RPMI8226 (cell line): ENCODE measurements around the gene PEMT.

Experiments used
- DNase-seq: peaks from one replicate; pipeline ENCODE4 v3.0.0-alpha.2; 2015

PEMT gene

DNA sequence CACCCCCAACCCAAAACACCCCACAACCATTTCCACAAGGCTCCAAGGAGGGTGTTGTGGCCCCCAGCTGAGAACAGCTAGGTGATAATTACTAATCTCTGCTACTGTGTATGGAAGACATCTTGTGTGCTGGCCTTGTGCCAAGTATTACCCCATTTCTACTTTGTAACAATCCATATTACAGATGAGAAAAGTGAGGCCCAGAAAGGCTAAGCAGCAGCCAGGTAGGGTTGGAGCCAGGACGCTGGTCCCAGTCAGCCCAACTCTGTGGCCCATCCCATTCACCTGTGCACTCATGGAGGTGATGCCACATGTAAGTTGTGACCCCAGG, 12.4 kb upstream of the PEMT start:
- no peak for DNase-seq

DNA sequence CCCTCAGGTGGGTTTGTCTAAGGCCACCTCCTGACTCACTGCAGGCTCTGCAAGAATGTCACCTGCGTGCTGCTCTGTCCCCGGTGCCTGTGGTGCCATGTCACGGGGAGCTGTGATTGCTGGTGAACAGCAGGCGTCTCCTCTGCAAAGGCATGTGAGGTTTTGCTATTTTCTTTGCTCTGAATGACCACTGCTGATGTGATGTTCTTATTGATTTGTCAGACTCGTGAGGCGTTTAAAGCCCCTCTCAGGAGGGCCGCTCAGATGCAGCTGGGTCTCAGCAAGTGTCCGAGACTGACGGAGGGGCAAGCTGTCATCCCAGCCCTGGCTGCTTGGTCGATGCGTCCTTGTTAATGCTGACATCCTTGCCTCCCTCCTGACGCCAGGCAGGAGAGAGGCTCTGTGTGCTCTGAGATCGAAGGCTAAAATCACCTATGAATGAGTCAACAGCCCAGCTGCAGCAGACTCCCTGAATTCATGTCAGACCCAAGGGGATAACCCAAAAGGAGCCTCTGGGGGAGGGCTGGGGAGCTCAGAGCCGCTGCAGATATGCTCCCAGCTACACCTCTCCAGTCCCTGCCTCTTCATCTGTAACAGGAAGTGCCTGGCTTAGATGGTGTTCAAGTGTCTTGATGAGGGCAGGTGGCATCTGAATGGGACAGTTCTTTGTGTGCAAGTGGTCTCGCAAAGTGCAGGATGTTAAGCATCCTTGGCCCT, 11.8 kb upstream of the PEMT start:
- no peak for DNase-seq

DNA sequence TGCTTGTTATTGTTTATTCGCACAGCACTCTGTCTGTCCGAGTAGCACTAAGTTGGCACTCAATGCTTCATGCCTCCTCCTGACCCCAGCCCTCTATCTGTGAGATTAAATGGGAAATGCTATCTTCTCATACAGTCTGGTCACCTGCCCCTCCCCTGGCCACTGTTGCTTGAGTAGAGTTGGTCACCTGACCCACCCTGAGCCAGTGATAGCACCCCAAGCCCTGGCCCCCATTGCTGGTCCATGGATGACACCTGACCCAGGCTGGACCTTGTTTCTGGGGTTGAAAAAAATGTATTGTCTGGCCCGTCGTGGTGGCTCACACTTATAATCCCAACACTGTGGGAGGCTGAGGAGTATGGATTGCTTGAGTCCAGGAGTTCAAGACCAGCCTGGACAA, 8.5 kb upstream of the PEMT start:
- DNase-seq = no peak

DNA sequence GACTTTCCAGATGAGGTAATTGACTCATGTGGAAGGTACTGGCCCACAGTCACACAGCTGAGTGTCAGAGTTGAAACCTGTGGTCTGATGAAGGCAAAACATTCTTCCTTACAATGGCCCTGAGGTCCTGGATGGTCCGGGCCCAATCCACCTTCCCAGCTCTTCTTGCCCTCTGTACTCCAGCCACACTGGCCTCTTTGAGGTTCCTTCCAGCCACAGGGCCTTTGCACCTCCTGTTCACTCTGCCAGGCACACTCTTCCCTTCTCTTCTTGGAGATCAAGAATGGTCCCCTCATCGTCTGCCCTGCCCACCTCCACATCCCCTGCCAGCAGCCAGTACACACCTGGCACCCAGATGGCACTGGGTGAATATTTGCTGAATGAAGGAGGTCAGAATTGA, 6.5 kb upstream of the PEMT start:
- no peak for DNase-seq

DNA sequence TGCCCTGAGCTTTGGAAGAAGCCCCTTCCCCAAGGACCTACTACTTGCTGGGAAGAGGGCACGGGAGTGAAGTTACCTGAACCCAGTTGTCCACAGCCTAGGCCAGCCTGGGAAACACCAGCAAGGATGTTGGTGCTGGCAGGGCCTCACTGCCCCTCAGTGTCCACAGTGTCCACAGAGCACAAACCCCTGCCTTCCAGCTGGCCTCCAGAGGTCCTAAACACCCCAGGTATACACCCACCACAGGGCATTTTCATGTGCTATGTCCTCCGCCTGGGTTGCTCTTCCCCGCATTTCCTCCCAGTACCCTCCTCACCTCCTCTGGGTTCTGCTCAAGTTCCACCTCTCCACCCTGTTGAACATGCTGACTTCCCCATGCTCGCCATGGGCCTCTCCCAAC, 4.2 kb upstream of the PEMT start:
- DNase-seq = no peak

DNA sequence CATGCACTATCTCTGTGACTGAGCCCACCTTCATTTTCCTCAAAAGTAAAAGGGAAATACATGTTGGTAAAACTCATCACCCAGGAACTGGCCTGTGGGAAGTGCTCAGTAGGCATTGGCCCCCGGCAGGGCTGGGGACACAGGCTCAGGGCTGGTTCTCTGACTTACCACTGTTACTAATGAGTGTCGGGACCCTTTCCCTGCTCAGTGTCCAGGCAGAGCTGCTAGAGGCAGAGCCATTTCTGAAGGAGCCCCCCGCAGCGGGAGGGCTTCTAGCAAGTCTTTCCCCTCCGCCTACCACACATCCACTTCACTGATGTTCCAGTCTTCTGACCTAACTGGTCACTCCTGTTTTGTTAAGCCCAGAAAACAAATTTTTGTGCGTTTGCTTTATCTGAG, 1.7 kb upstream of the PEMT start:
- DNase-seq = no peak

DNA sequence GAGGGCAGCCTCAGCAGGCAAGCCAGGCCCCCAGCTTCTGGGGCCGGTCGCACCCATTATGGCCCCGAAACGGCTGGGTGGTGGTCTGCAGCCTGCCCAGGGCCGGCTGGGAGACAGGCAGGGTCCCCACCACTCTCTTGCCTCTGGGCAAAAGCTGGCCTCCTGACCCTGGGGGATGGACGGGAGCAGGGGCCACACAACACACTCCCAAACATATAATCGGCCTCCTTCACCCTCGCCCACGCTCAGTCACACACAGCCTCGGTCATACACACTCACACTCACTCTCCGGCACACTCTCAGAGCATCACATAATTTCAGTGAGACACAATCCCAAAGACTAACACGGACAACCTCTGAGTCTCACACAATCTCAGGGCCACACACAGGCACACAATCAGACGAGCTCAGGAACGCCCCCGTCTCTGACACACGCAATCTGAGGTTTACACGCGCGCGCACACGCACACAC, 589 bp downstream of the PEMT start:
- no peak for DNase-seq

DNA sequence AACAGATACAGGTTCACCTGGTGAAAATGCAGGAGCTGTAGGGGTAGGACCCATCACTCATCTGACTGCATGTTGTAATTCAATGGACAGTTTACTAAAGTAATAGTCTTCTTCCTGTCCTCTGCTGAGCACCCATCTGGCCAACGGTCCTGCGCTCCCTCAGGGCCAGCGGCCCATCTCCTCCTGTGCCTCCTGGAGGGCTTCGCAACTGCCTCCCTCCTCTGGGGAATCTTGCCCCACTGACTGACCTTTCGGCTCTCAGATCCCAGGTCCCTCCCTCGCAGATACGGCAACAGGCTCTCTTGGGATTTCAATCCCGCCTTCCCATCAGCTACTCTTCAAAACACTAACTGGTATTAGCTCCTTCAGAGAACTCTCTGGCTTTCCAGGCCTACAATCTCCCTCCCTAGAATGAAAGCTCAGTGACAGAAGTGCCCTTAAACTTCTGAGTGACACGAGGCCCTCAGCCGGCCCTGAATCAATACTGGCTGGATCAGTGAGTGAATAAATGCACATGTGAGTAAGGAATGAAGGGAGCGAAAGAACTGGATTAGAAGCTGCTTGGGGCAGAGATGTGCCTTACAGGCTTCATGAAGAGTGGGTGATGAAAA, 1.3 kb downstream of the PEMT start:
- DNase-seq = no peak

DNA sequence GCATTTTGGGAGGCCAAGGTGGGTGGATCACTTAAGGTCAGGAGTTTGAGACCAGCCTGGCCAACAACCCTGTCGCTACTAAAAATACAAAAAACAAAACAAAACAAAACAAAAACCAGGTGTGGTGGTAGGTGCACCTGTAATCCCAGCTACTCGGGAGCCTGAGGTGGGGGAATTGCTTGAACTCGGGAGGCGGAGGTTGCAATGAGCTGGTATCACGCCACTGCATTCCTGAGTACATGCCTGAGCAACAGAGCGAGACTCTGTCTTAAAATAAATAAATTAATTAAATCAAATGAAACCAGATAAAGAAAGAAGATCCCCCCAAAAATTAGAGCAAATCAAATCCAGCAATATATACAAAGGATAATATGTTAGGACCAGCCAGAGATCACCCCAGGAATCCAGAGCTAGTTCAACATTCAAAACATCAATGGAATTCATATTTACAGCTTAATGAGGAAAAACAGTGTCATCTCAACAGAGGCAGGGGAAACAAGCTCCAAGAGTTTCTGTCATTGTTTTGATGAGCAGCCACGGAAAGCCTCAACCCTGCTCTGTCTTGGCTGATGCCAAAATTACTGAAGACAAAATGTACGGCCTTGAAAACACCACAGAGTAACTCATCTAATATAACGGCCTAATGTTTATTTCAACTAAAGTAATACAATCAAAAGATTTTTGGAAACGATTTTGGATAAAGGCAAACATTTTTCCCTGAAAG, 3.7 kb downstream of the PEMT start:
- no peak for DNase-seq

DNA sequence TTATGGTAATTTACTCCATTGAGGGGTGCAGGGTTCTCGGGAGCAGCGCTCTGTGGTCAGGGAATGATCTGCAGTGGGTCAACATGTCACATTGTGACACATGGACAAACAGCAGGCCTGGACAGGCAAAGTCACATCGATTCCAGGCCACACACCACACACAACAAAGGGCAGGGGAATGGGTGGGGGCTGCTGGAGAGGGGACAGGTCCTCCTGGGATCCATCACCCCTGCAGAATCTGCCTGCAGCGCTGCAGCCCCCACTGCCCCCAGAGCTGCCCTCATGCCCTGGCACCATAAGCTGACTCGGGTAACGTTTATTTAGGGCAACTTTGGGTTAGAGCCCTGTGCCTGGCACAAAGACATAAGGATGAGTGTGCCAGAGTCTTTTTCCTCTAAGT, 9.1 kb downstream of the PEMT start:
- DNase-seq = no peak

DNA sequence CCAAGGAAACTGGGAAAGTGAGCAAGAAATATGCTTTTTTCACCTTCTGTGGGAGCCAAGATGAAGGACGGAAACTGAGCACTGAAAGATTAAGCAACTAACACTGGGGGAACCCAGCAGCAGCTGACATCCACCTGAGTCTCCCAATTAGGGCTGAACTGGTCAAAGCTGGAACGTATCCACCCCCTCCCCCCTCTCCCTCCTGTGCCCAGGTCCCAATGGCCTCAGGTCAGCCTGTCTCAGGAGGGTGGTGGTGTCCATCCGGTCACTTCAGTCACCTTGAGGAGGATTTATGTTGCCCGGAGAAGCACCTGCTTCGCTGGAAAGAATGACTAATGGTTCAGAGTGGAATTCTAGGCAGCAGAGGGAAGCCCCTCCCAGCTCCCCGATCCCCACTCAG, 10.0 kb downstream of the PEMT start:
- DNase-seq = no peak

DNA sequence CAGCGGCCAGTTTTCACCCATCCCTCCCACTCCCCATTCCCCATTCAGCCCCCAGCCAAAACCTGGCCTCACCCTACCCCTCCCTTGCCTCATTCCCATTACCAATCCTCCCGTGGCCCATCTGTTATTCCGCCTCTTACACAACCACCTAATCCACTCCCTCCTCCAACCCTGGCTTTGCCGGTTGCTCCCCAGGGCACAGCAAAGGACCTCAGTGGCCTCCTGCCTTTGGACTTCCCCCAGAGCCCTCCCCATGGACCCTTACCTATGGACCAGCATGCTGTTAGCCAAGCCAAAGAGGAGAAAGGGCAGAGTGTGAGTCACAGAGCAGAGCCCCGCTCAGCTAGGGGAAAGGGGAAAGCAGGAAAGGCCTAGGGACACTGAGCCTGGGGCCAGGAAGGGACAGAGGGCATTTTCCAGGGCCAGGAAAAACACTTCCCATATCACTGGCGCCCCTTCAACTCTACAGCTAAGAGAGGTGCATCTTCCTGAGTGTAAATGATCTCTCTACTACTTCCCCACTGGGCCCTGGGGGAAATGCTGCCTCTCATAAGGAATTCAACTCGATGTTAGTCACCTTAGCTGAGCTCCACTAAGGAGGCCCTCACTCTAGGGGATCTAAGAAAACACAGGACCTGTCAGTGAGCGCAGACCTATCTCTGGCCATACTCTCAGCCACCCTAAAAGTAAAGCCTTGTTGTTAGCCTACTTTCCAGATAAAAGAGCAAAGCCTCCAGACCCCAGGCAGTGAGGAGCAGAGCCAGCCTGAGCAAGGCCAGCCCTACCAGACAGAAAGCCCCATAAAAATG, 10.6 kb downstream of the PEMT start:
- no peak for DNase-seq

DNA sequence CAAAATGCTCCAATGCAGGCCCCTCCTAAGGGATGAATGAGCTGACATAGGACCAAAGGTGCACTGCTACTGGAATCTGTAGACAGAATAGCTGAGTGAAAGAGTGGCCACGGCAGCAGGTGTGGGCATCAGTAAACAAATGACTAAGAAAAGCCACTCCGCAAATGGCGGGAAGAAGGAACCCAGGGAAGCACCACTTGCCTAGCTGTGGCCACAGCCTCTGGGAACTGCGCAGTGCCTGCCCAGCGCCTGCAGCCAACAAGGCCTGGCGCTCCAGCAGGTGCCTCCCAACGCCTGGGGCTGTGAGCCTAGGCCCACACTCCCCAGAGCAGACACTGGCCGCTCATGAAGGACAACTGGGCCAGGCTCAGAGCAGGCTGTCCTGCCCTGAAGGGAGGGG, 11.8 kb downstream of the PEMT start:
- DNase-seq = no peak

DNA sequence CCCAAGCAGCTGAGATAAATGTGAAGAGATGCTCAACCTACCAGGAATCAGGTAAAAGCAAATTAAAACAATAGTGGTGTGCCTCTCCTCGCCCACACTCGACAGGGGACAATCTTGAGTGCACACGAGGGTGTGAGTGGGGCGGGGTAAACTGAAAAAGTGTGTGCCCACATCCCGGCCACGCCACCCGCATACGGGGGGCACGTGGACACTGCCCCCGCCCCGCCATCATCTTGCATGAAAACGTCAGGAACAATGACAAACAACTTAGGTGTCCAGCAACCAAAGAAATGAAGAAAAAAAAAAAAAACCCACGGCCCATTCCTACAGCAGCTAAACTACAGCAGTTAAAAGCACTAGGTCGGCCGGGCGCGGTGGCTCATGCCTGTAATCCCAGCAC, 14.1 kb downstream of the PEMT start:
- DNase-seq = no peak

DNA sequence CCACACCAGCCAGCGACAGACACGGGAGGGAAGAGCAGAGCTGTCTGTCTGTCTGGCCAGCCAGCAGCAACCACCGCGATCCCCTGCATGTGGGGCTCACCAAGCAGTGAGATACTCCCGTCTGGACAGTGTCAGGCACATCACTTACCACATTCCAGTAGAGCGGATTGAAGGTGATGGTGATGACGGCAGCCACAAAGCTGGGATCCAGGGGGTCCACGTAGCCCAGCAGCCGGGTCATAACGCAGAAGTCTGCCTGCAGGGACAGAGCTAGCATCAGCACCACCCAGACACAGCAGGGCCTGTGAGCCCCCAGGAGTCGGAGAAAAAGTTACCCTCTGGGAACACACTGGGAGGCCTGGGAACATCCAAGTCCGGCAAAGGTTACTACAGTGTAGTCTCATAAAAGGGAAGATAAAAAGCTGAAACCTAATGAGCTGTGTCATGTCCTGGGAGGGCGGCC, 14.7 kb downstream of the PEMT start:
- DNase-seq = no peak

DNA sequence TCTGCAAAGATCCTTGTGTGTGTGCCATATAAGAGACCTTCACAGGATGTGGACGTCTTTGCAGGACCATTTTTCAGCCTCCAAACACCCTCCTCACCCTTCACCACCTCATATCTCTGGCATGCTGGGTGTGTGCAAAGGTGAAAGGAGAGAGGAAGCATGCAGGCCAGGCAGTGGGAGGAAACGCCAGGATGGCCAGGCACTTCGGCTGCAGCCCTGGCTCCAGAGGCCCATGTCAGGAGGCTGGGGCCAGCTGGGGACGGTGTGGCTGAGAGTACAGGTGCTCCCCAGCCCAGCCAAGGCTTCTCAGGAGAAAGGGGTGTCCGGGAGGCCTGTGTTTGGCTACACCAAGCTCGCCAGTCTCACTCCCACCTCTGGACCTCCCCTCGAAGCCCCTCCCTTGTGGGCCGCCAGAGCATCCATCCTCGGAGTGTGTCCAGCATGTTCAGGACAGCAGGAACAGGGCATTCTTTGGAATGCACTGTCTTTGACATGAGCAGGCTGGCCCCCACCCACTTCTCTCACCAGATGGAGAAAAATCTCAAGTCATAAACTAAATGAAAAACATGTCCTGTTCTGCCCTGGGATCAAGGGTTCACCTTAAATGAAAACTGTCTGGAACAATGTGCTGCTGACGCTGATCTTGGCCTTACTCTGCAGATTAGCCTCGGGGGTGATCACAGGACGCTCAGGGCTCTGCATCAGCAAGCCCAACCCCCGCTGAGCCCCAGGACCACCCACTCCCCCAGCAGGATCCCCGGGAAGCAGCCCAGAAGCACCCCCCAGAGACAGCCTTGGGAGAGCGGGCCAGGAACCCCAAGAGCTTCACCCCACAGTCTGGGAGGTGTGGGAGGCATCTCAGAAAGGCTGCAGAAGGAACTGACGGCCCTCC, 15.9 kb downstream of the PEMT start:
- no peak for DNase-seq

DNA sequence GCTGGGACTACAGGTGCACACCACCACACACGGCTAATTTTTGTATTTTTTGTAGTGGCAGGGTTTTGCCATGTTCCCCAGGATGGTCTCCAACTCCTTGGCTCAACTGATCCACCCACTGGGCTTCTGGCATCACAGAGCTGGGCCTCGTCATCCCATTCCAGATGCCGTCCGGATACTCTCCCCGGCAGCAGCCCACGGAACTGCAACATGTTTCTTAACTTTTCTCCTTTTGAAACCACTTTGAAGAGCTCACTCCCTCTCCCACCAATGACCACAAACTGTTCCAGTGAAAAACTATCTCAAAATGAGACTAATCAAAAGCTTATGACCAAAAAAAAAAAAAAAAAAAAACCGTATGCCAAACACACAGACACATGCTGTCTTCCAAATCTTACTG, 17.6 kb downstream of the PEMT start:
- no peak for DNase-seq

DNA sequence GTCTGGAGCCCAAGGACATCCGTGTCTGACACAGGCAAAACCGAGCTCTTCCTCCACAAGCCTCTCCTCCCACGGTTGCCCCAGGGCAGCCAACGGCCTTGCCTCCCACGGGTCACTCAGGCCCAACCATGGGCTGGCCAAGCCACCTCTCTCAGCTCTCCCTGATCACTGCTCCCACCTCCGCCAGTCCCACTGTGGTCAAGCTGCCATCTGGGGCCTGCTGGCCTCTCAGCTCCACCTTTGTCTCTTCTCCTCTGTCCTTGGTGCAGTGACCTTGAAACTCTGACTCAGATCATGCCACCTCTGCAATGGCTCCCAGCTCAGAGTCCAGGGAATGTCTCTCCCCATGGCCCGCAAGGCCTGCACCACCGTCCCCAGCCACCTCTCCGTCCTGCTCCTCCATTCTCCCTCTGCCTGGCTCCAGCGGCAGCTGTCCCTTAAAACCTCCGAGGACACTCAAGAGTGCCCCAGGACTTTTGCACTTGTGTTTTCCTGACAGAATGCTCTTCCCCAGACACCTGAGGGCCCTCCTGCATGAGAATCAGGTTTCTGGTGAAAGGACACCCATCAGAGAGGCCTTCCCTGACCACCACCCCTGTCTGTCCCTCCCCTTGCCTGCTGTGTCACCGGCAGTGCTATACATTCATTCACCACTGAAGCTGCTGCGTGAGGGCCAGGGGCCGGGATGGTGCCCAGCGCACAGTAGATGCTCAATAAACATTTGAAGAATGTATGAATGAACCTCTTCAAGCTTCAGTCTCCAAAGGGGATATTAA, 19.3 kb downstream of the PEMT start:
- DNase-seq = no peak

DNA sequence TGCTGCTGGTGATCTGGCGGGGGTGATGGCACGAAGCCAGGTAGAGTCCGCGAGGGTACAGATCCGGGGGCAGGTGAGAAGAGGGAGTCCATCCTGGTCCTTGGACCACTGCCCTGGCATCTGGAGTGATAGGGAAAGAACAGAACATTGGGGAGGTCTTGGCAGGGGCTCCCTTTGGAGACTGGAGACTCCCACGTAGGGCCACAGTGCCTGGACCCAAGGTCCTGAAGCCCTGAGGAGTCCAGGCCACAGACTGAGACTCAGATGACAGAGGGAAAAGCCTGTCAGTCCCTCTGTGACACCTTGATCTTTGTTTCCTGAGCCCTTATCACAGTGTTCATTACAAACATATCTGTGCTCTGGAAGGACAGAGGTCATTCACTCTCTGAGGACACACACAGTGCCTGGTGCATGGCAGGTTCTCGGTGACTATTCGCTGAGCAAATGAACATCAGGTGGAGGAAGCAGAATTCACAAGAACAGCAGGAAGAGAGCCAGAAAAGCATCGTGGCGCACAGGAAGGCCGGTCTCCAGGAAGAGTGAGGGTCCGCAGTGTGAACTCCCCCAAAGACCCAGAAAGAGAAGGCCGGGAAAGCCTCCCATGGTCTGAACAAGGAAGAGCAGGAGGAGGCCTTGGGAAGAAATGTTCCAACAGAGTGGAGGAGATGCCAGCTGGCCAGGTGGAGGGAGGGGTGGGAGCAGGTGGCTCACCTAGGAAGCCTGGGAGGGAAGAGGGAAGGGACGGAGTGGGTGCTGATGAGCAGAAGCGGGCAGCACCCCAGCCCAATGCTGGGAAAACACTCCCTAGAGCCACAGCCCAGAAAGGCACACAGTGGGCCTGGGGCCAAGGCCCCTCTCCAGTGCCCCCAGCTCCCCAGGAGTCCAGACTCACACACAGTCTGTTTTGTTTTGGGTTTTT, 20.5 kb downstream of the PEMT start:
- DNase-seq = no peak

DNA sequence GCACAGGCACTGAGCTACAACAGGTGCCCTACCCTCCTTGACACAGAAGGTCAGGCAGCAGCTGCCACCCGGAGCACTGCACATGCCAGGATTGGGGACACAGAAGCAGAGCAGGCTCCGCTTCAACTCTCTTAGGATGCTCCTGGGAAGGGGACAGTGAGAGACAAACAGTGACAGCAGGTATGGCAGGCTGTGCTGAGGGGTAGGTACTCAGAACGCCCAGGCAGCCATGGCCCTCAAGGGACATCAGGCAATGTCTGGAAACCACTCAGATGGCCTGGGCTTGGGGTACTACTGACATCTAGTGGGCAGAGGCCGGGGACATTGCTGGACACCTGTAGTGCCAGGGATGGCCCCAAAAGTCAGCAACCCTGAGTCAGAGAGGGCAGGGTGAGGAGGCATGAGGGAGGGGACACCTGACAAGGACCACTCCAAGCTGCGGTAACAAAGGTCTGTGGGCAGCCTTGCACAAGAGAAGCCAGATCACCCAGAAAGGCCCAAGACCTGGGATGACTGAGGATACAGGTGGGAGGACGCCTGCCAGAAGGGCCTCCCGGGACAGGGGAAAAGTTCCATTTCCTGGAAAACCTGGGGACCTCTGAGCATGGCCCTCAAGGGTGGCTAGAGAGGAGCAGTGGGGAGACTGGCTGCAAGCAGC, 21.2 kb downstream of the PEMT start:
- peak; percentile 13 for DNase-seq
